Caco-2 (cell line): ENCODE measurements around the gene PPP1R13L. TPM values are rescaled to one million over a fixed set of nuclear protein-coding genes. Genes with fewer than 3 reads are reported as not detected.

ENCODE experiments used
- BruUV-seq: library from RNA; stranded (reverse); fragments of 400-500 nt; replicated peaks from 2 replicates; lab custom pipeline; 2021; lab: Mats Ljungman, UMichigan
- CTCF ChIA-PET: fragments of 300-600 bp; sonication (Branson Sonifier 250); formaldehyde crosslinking; loops from one replicate; lab custom pipeline; 2022; ENCODE audit warnings: antibody characterized with exemption; lab: Charles Lee
- POLR2A ChIA-PET: fragments of 300-600 bp; sonication (Branson Sonifier 250); formaldehyde crosslinking; loops from one replicate; lab custom pipeline; 2022; ENCODE audit warnings: antibody characterized with exemption; lab: Charles Lee
- DNase-seq, 2 experiments: peaks; one replicate each; pipeline versions ENCODE4 v3.0.0 to v3.0.0-alpha.2; 2020 to 2022
- H3K27me3 ChIP-seq: replicated peaks from 2 replicates; pipeline ENCODE4 v1.6.0; 2011; ENCODE audit warnings: low read length; ENCODE audit not compliant: control insufficient read depth, insufficient read depth
- H3K36me3 ChIP-seq: 2 replicates; pipeline ENCODE4 v1.5.1; 2011; ENCODE audit warnings: low read length; ENCODE audit not compliant: control insufficient read depth, insufficient read depth
- H3K4me1 ChIP-seq: fragments of 250-450 bp; sonication (Bioruptor Pico); 2 replicates; pipeline ENCODE4 v1.5.1; 2020; ENCODE audit warnings: mild to moderate bottlenecking
- H3K4me3 ChIP-seq: 2 replicates; pipeline ENCODE4 v1.5.1; 2011; ENCODE audit warnings: low read depth, mild to moderate bottlenecking, control low read depth, low read length
- H3K9me3 ChIP-seq: fragments of 250-450 bp; sonication (Bioruptor Pico); 2 replicates; pipeline ENCODE4 v1.5.1; 2020; ENCODE audit warnings: mild to moderate bottlenecking, moderate library complexity
- H3K27ac Mint-ChIP-seq: one replicate; pipeline ENCODE4 v1.8.0; 2022; ENCODE audit warnings: mixed read lengths; ENCODE audit not compliant: unreplicated experiment
- H3K27me3 Mint-ChIP-seq: one replicate; pipeline ENCODE4 v1.8.0; 2022; ENCODE audit warnings: mixed read lengths; ENCODE audit not compliant: insufficient read depth, unreplicated experiment
- H3K36me3 Mint-ChIP-seq: one replicate; pipeline ENCODE4 v1.8.0; 2022; ENCODE audit warnings: mild to moderate bottlenecking, mixed read lengths; ENCODE audit not compliant: insufficient read depth, unreplicated experiment
- H3K4me1 Mint-ChIP-seq: one replicate; pipeline ENCODE4 v1.8.0; 2022; ENCODE audit warnings: low read depth, mixed read lengths; ENCODE audit not compliant: unreplicated experiment
- H3K4me3 Mint-ChIP-seq: one replicate; pipeline ENCODE4 v1.8.0; 2022; ENCODE audit warnings: mild to moderate bottlenecking, moderate library complexity, mixed read lengths; ENCODE audit not compliant: unreplicated experiment
- H3K9me3 Mint-ChIP-seq: one replicate; pipeline ENCODE4 v1.8.0; 2022; ENCODE audit warnings: mixed read lengths; ENCODE audit not compliant: unreplicated experiment
- CTCF ChIP-seq, 2 experiments: fragments of 200-600 bp in 1 of 2; IDR thresholded peaks; 1 replicate in 1 of 2; 2 replicates in 1 of 2; pipeline versions ENCODE4 v1.5.1 to v1.8.0; 2011 to 2022; ENCODE audit warnings: antibody characterized with exemption in 1 of 2, control low read depth in 1 of 2, inconsistent platforms in 1 of 2, low read depth in 1 of 2, low read length in 1 of 2, mild to moderate bottlenecking in 1 of 2, moderate library complexity in 1 of 2; ENCODE audit not compliant: insufficient read depth in 1 of 2, severe bottlenecking in 1 of 2, unreplicated experiment in 1 of 2
- intact Hi-C: fragments of 100-400 bp; cut with micrococcal nuclease; formaldehyde crosslinking; loops from one replicate; pipeline ENCODE4 v1.10.0; 2022; ENCODE audit not compliant: unreplicated experiment
- total RNA-seq: library from RNA; stranded (reverse); gene quantifications from 2 replicates; pipeline ENCODE4 v1.2.3, GENCODE V29; 2022

The PPP1R13L gene
- total RNA-seq, 1 experiment from 2014 or later = 65.8 TPM

GRCh38 chr19:45448425-45448756, 43.5 kb upstream of the PPP1R13L start:
- no peak overlapping the region for H3K4me3 Mint-ChIP-seq
- peak overlapping the region; percentile 19 for H3K27ac Mint-ChIP-seq

GRCh38 chr19:45446944-45447343, 42.1 kb upstream of the PPP1R13L start:
- no peaks in the 10 kb centered on the region for H3K9me3 ChIP-seq
- H3K4me1 ChIP-seq = peaks cover 31% of the 10 kb centered on the region
- DNase-seq = no peak
- CTCF ChIA-PET = interaction anchor here (0.5 to 3.2 kb wide), 7 partner anchors 7 to 230 kb away, joined by 3 to 14 read pairs (median 6); partner anchors contain the start of gene ERCC1
- TF ChIP-seq CTCF (IDR thresholded peaks at IDR 0.05; ENCODE audit: insufficient read depth in 1 of 2, low read depth in 1 of 2, low read length in 1 of 2, severe bottlenecking in 1 of 2, unreplicated experiment in 1 of 2) = no peak
- H3K36me3 ChIP-seq = no peaks in the 10 kb centered on the region
- no peaks in the 10 kb centered on the region for H3K27me3 ChIP-seq
- H3K4me3 Mint-ChIP-seq = no peak overlapping the region
- POLR2A ChIA-PET = interaction anchor here (1.5 kb wide), 1 partner anchor 22 kb away, joined by 6 read pairs; no protein-coding TSS in a partner anchor
- BruUV-seq = no TSS peak
- peaks cover 44% of the 10 kb centered on the region for H3K4me1 Mint-ChIP-seq
- H3K27ac Mint-ChIP-seq = no peak overlapping the region
- H3K4me3 ChIP-seq = no peak overlapping the region
- peaks cover 26% of the 10 kb centered on the region for H3K36me3 Mint-ChIP-seq
- intact Hi-C loops = no loop called here
- H3K27me3 Mint-ChIP-seq = no peaks in the 10 kb centered on the region
- no peaks in the 10 kb centered on the region for H3K9me3 Mint-ChIP-seq

More at GRCh38 chr19:45448425-45448756, 43.5 kb upstream of the PPP1R13L start:
- DNase-seq = no peak
- BruUV-seq = no TSS peak
- intact Hi-C loops = no loop called here
- no peak for TF ChIP-seq CTCF (IDR thresholded peaks at IDR 0.05; ENCODE audit: insufficient read depth in 1 of 2, low read depth in 1 of 2, low read length in 1 of 2, severe bottlenecking in 1 of 2, unreplicated experiment in 1 of 2)
- Histone ChIP-seq H3K9me3 (no peaks in the 10 kb centered on the region), H3K27me3 (no peaks in the 10 kb centered on the region), H3K4me3 (no peak overlapping the region), H3K36me3 (no peaks in the 10 kb centered on the region), H3K4me1 (peaks cover 27% of the 10 kb centered on the region)
- ChIA-PET POLR2A (interaction anchor here (1.5 kb wide), 1 partner anchor 21 kb away, joined by 6 read pairs; no protein-coding TSS in a partner anchor), CTCF (interaction anchor here (1.1 to 3.2 kb wide), 3 partner anchors 9 to 30 kb away, joined by 3 to 14 read pairs (median 9); no protein-coding TSS in a partner anchor)
- no peaks in the 10 kb centered on the region for H3K9me3 Mint-ChIP-seq
- peaks cover 35% of the 10 kb centered on the region for H3K4me1 Mint-ChIP-seq
- H3K27me3 Mint-ChIP-seq = no peaks in the 10 kb centered on the region
- H3K36me3 Mint-ChIP-seq = peaks cover 17% of the 10 kb centered on the region

- H3K4me1 Mint-ChIP-seq = peaks cover 38% of the 10 kb centered on the region
- H3K27me3 ChIP-seq = no peaks in the 10 kb centered on the region
- no peak overlapping the region for H3K27ac Mint-ChIP-seq
- no TSS peak for BruUV-seq
- ChIA-PET CTCF (interaction anchor here (0.5 kb wide), 1 partner anchor 134 kb away, joined by 3 read pairs; no protein-coding TSS in a partner anchor), POLR2A (no interaction called here)
- peaks cover 22% of the 10 kb centered on the region for H3K36me3 Mint-ChIP-seq
- no peak overlapping the region for H3K4me3 Mint-ChIP-seq
- intact Hi-C loops = no loop called here
- DNase-seq = peak in 1 of 2 experiments; percentile 52
- H3K27me3 Mint-ChIP-seq = no peaks in the 10 kb centered on the region
- peaks cover 27% of the 10 kb centered on the region for H3K4me1 ChIP-seq
- no peaks in the 10 kb centered on the region for H3K36me3 ChIP-seq
- peak; percentile 35 to 42 for TF ChIP-seq CTCF (IDR thresholded peaks at IDR 0.05; ENCODE audit: insufficient read depth in 1 of 2, low read depth in 1 of 2, low read length in 1 of 2, severe bottlenecking in 1 of 2, unreplicated experiment in 1 of 2)
- H3K9me3 ChIP-seq = no peaks in the 10 kb centered on the region
- H3K4me3 ChIP-seq = no peak overlapping the region
- no peaks in the 10 kb centered on the region for H3K9me3 Mint-ChIP-seq
Measured at GRCh38 chr19:45446295-45446694, 41.4 kb upstream of the PPP1R13L start.
